ENCODE measurements around the gene EDN2.

EDN2 gene

GRCh38 chr1:41484402-41485241 is at the start of gene EDN2:
TSS of gene EDN2 (minus strand) at chr1:41484683. CDS start at chr1:41484601, 82 bp downstream.
- DNase-seq (ENCODE audit: low read depth in 1 of 2, low spot score in 1 of 2), result no peak

- no peak for DNase-seq (ENCODE audit: low read depth in 1 of 2, low spot score in 1 of 2)
Measured at GRCh38 chr1:41533731-41534080, 49.2 kb upstream of the EDN2 start.

DNA sequence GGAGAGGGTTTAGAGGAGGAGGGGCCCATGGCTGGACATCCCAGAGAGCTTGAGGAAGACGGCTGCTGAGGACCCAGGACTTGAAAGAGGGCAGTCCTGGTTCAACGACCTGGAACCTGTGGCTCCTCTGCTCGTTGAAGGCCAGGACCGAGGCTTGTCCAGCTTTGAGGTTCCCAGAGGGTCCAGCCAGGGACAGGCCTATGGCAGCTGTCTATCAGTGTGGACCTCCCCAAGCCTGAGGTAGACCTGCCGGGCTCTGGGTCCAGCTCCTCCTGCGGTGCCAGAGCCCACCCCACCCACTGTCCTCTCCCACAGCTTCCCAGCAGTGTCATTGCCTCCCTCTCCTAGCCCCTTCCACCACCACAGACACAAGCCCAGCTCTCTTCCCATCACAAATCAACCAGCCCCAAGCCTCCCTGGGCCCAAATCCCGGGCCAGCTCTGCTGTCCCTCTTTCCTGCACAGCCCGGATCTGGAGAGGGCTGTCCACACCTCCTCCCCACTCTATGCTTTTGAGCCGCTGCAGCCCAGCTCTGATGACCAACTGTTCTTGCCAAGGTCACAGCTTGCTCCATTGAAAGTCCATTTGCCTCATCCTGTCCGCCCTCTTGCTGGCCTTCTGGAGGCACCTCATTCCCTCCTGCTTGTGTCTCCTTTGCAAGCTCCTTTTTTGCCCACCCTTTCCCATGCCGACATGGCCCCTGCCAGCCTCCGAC is 48.7 kb upstream of the EDN2 start:
- DNase-seq (ENCODE audit: low read depth in 1 of 2, low spot score in 1 of 2), result no peak

DNA sequence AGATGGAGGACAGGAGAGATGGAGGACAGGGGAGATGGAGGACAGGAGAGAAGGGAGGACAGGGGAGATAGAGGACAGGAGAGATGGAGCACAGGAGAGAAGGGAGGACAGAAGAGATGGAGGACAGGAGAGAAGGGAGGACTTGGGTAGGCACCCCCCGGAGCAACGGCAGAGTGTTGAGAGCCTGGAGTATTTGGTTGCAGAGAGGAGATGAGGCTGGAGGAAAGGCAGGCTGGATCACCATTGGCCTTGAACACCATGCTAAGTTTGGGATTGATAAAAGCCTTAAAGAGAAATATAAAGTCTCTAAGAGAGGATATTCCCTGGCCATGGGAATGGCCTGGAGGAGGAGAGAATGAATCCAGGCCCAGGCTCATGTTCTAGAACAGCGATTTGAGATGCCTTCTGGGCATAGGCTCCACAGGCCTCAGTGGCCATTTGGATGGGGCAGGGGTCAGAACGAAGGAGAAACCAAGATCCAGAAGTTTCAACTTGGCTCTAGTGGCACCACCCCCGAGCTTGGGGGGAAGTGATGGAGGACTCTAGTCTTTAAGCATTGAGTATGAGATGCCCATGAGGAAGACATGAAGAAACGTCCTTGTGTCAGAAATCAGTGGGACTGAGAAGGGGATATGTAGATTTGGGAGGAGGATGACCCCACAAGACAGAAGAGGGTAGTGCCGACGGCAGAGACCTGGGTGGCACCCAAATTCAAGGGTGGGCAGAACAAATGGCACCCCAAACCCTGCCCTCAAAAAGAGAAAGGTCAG is 47.9 kb upstream of the EDN2 start:
- DNase-seq (ENCODE audit: low read depth in 1 of 2, low spot score in 1 of 2), result no peak

DNA sequence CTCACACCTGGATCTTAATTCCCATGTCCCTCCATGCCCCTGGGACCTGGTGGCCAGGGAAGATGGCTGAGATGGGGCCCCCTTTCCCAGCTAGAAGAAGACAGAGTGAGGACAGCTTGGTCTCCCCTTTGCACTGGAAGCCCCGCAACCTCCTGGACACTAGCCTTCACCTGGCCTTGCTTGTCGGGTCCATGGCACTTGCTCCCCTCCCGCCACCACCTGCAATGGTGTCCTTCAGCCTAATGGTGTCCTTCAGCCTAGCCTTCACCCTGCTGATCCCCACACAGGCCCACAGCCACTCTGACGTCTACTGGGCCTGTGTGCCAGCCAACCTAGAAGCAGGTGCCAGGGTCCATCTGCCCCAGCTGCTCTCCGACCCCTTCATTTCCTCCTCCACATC is 45.9 kb upstream of the EDN2 start:
- no peak for DNase-seq (ENCODE audit: low read depth in 1 of 2, low spot score in 1 of 2)

- no peak for DNase-seq (ENCODE audit: low read depth in 1 of 2, low spot score in 1 of 2)
Measured at GRCh38 chr1:41529621-41530395, 45.3 kb upstream of the EDN2 start.

DNA sequence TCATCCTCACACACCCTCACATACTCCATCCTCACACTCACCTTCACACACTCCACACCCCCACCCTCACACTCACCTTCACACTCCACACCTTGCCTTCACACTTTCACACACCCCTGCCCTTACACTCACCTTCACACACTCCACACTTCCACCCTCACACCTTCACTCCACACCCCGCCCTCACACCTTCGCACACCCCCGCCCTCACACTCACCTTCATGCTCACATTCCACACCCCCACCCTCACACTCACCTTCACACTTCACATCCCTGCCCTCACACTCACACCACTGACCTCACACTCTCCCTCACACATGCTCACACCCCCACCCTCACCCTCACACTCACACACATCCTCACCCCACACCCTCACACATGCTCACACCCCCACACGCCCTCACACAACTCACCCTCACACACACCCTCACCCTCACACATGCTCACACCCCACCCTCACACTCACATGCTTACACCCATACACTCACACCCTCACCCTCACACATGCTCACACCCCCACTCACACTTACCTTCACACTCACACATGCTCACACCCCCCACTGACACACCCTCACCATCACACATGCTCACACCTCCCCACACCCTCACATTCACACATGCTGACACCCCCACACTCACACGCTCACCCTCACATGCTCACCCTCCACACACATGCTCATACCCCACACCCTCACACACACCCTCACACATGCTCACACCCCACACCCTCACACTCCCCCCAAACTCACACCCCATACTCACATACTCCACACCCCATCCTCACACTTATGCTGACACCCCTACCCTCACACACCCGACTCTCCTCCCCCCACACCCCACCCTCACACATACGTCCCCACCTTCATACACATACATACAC is 44.5 kb upstream of the EDN2 start:
- DNase-seq (ENCODE audit: low read depth in 1 of 2, low spot score in 1 of 2), result no peak

DNA sequence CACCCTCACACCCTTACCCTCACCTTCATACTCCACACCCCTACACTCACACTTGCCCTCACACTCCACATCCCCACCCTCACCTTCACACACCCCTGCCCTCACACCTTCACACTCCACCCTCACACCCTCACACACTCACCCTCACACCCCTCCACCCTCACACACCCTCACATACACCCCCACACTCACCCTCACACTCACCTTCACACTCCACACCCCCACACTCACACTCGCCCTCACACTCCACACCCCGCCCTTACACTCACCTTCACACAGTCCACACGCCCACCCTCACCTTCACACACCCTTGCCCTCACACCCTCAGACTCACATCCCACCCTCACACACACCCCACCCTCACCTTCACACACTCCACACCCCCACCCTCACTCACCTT is 43.6 kb upstream of the EDN2 start:
- no peak for DNase-seq (ENCODE audit: low read depth in 1 of 2, low spot score in 1 of 2)

GRCh38 chr1:41526956-41527561 is 42.6 kb upstream of the EDN2 start:
- DNase-seq (ENCODE audit: low read depth in 1 of 2, low spot score in 1 of 2), result no peak

DNA sequence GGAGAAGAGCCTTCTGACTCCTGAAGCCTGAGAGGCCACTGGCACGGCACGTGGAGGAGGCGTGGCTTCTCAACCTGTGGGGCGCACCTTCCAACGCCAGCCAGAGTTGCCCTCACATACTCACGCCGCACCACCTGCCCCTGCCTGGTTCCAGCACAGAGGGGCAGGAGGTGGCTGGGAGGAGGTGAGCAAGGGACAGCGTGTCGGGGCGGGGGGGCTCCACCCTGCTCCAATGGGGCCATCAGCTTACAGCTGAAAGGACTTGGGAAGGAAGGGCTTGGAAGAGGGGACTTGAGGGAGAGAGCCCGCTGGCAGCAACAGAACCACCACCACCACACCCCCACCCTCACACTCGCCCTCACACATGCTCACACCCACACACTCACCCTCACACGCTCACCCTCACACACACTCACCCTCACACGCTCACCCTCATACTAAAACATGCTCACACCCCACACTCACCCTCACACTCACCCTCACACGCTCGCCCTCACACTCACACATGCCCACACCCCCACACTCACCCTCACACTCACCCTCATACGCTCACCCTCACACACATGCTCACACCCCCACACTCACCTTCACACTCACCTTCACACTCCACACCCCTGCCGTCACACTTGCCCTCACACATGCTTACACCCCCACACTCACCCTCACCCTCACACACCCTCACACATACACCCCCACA is 41.6 kb upstream of the EDN2 start:
- DNase-seq (ENCODE audit: low read depth in 1 of 2, low spot score in 1 of 2), result no peak

DNA sequence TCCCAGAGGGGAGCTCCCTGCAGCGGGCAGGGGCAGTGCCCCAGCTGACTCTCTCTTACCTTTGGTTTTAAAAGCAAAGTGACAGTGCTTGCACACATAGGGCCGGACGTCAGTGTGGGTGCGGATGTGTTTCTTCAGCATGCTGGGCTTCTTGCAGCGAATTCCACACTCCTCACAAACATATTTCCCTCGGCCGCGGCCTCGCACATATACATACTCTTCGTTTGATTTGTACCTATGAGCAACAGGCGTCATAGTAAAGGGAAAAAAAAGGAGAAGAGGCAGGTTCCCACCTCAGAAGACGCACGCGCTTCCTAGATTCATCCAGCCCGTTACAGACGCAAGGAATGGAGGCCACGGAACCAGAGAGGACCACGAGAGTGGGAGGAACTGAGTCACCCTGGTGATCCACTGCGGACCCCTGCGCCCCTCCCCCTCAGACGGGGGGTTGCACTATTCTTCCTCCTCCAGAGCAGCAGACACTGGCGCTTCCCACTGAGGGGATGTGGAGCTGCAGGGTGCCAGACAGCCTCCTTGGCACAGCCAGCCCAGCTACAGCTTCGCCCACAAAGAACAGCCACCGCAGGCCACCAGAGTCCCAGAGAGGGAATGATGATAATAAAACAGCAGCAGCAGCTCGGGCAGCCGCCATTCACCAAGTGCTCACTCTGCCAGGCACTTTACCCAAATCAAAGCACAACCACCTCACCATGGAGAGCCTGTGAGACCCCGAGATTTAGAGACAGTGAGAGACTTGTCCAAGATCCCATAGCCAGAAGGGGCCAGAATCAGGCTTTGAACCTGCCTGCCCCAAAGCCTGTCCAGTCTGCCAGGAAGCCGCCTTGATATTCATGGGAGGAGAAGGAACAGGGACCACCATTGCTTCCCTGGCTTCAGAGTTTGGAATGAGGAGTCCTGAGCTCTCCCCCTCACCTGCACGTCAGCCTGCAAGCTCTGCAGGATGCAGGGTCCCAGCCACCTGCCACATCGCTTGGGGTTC is 40.5 kb upstream of the EDN2 start:
- DNase-seq (ENCODE audit: low read depth in 1 of 2, low spot score in 1 of 2), result no peak

DNA sequence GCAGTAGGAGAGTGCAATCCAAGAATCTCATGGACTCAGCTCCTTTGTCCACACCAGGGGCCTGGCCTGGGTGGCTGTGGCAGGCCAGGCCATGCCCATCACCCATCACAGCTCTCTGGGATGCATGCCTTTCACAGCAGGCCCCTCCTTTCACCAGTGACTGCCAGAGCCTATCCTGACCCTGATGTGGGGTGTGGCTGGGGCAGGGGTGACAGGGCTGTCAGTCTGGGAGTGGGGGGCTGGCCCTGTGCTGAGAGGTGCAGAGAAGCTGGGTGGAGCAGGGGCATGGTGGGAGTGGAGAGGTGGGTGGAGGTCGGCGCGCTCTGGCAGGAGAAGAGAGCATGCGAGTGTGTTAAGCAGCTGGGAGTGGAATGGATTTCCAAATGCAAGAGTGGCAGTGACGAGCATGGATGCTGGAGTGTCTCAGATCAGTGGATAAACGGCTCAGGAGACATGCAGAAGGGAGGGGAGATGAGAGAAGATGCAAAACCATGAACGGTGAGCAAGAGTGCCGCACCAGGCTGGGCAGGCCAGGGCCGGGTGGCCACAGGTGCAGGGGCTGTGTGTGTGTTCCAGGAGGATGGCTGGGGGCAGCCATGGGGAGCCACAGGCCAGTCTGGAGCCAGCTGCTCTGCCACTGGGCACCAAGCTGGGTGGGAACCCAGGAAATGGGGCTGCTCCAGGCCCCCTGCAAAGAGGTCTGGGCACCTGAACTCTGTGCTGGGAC is 39.6 kb upstream of the EDN2 start:
- no peak for DNase-seq (ENCODE audit: low read depth in 1 of 2, low spot score in 1 of 2)

DNA sequence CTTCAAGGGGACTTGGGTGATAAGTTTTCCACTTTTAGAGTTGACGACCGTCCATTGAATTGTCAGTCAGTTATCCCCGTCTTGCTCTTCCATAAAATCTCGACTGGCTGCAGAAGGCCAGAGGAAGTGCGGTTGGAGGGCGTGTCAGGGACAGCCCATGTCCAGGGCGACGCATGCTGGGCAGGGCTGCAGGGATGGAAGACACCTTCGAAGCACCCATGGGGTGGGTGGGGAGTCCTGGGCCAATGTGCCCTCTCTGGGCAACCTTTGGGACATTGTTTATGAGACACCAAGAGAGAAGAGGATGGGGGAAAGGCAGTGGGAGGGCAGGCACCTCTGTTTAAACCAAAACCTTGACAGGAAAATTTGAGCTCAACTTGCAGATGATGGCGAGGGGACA is 38.6 kb upstream of the EDN2 start:
- DNase-seq (ENCODE audit: low read depth in 1 of 2, low spot score in 1 of 2), result no peak

DNA sequence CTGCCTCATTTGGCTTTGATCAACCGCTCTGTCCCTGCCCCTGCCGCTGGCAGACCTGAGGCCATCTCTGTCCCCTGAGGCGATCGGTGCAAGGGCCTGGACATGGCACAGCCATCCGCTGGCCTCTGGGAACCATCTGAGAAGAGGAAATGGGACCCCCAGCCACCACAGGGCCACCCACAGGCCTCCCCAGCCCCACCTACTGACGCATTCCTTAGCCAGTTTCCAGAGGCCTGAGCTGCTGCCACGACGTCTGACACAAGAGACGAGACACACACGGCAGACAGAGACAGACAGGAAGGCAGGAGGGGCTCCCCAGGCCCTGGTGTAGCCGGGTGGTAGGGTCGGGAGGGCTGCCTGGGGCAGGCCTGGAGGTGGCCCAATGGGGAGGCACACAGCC is 37.3 kb upstream of the EDN2 start:
- DNase-seq (ENCODE audit: low read depth in 1 of 2, low spot score in 1 of 2), result no peak

GRCh38 chr1:41520951-41521752 is 36.7 kb upstream of the EDN2 start:
- no peak for DNase-seq (ENCODE audit: low read depth in 1 of 2, low spot score in 1 of 2)

DNA sequence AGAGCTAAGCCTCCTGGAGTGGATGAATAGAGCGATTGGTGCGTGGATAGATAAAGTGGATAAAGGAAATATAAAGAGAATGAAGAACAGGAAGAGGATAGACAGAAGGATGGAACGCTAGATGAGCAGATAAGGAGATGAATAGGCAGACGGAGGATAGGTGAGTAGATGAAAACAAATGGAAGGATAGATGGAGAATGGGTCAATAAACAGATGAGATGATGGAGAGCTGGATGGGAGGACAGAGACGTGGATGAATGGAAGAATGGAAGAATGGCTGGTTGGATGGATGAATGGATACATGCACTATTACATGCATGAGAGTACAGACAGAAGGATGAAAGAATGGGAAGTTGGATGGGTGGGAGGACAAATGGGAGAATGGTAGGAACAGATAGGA is 35.2 kb upstream of the EDN2 start:
- no peak for DNase-seq (ENCODE audit: low read depth in 1 of 2, low spot score in 1 of 2)
